DMS53 (cell line): ENCODE data around the gene NTS.

Experiments used
- DNase-seq: peaks from one replicate; lab custom pipeline; 2025; lab: John Stamatoyannopoulos, UW

Gene NTS

DNA sequence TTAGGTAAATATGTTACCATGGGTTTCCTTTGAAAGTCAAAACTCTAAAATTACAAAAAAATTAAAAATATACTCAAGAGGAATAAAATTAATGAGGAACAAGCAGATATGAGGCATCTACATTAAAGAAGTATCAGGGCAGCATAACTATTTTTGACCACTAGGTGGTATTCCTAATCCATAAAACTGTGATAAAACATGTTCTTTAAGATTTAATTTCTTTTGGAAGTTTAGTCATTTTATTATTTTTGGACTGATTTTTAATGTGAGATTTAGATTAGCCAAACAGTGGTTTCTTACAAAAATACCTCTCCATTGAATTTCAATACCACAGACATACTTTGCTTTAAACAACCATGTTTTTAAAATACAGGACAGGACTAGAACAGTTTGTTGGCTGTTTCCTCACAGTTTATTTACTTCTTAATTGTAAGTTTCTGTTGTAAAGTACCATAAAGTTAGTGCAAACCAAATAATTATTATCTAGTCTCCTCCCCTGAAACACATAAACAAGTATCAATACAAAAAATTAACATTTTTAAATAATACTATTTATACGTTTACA, 49.8 kb downstream of the NTS start:
- DNase-seq: peak; percentile 59

DNA sequence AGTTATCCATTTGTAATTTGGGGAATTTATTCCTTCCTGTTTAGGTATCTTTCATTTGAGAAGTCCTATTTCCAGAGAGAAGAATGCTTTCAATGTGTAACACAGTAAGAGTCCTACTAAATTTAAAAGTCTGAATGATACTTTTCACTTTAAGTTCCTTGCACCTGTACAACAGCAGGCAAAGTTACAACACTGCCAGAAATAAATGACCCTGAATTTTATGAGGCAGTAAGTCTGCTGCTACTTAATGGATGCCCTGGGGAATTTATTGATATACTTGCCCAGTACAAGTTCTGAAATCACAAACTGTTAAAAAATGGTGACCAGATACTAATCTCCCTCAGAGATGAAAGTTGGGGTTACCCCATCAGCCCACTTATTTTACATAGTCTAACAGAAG, 53.1 kb downstream of the NTS start:
- no peak for DNase-seq
